Measurements from ENCODE around the gene TUBD1. TPM values are rescaled to one million over a fixed set of nuclear protein-coding genes. Genes with fewer than 3 reads are reported as not detected.

The TUBD1 gene
- total RNA-seq, 4 donors from 2014 or later, result 4.2 to 16.5 (median 8.4) TPM

DNA sequence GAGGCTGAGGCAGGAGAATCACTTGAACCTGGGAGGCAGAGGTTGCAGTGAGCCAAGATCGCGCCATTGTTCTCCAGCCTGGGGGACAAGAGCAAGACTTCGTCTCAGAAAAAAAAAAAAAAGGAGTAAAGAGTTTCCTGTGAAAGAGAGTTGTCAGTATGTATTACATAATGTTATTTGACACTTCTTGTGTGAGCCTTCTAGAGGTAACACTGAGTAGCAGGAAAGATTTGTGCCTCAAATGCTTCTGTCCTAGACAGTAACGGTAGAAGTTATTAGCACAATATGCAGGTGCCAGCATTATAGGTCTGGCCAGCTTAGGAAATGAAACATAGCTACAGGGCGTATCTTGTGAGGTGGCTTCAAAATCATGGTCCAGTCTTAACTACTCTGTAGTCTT is 6.4 kb upstream of the TUBD1 start:
- peaks cover 0 to 47% (median 6%) of the 10 kb centered on the region in 4 donors for H3K4me1 ChIP-seq

DNA sequence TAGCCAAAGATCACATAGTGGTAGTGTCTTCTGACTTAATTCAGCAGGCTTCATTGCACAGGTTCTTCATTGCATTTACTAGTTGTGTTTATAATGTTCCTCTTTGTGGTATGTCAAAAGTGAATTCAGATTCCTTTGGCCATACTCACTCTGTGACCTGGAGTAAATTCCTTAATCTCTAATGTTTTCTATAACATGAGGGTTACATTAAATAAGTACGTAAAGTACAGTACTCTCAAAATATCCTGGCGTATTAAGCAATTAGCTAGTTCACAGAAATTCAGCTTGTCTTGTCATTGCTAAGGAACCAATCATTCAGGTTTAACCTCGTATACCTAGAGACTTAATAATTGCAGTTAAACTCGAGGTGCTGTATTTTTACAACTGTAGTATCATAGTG is 4.3 kb upstream of the TUBD1 start:
- peaks cover 0 to 11% (median 0%) of the 10 kb centered on the region in 3 donors for H3K36me3 ChIP-seq
- H3K27me3 ChIP-seq, result no peaks in the 10 kb centered on the region
- no peaks in the 10 kb centered on the region for H3K9me3 ChIP-seq
- peaks cover 0 to 52% (median 9%) of the 10 kb centered on the region in 4 donors for H3K4me1 ChIP-seq
- DNase-seq (ENCODE audit: low spot score in 2 of 2), result no peak
- H3K27ac ChIP-seq, result no peak overlapping the region
- H3K4me3 ChIP-seq, result no peak overlapping the region
- TF ChIP-seq EP300 (IDR thresholded peaks at IDR 0.05) (no peak), POLR2A (IDR thresholded peaks at IDR 0.05) (no peak)
- TF ChIP-seq, protein P1, sequence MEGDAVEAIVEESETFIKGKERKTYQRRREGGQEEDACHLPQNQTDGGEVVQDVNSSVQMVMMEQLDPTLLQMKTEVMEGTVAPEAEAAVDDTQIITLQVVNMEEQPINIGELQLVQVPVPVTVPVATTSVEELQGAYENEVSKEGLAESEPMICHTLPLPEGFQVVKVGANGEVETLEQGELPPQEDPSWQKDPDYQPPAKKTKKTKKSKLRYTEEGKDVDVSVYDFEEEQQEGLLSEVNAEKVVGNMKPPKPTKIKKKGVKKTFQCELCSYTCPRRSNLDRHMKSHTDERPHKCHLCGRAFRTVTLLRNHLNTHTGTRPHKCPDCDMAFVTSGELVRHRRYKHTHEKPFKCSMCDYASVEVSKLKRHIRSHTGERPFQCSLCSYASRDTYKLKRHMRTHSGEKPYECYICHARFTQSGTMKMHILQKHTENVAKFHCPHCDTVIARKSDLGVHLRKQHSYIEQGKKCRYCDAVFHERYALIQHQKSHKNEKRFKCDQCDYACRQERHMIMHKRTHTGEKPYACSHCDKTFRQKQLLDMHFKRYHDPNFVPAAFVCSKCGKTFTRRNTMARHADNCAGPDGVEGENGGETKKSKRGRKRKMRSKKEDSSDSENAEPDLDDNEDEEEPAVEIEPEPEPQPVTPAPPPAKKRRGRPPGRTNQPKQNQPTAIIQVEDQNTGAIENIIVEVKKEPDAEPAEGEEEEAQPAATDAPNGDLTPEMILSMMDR (IDR thresholded peaks at IDR 0.05), result no peak
- WGBS, 2 donors, result 86 to 89% methylated on average over 4 of the region's 4 CpGs

More for the DNA sequence above, 6.4 kb upstream of the TUBD1 start:
- Histone ChIP-seq H3K27me3 (no peaks in the 10 kb centered on the region), H3K9me3 (no peaks in the 10 kb centered on the region), H3K4me3 (no peak overlapping the region), H3K36me3 (peaks cover 0 to 11% (median 0%) of the 10 kb centered on the region in 3 donors), H3K27ac (no peak overlapping the region)
- WGBS, 2 donors, result 73 to 80% methylated on average over 5 of the region's 5 CpGs
- DNase-seq (ENCODE audit: low spot score in 2 of 2), result no peak
- no peak for TF ChIP-seq POLR2A (IDR thresholded peaks at IDR 0.05)

DNA sequence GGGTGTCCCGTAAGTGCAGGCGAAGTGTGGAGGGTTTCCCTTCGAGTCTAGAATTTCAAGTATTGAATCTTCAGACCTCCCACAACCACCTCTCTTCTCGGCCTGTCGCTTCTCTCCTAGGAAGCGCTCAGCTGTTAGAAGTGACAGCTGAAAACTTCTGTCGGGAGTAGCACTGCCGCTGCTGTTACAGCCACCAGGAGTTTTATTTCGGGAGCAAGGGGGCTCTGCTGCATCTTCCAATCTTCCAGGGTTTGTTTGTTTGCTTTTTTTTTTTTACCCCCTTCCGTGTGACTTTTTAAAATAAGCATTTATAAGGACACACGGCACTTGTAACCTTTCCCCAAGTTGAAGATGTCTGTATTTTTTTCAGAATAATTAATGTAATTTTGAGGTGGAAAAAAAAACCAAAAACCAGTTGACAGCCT is 945 bp upstream of the TUBD1 start:
- Histone ChIP-seq H3K4me3 (peak overlapping the region; percentile 91 to 100 (median 96)), H3K27me3 (no peaks in the 10 kb centered on the region), H3K4me1 (peaks cover 0 to 59% (median 21%) of the 10 kb centered on the region in 4 donors), H3K9me3 (no peaks in the 10 kb centered on the region), H3K36me3 (peaks cover 0 to 21% (median 0%) of the 10 kb centered on the region in 3 donors), H3K27ac (peak overlapping the region; percentile 85 to 97 (median 95))
- TF ChIP-seq EP300 (IDR thresholded peaks at IDR 0.05) (no peak), POLR2A (IDR thresholded peaks at IDR 0.05) (no peak)
- TF ChIP-seq, protein P1 (IDR thresholded peaks at IDR 0.05), result no peak
- DNase-seq (ENCODE audit: low spot score in 2 of 2), result no peak
- WGBS, 2 donors, result 1 to 3% methylated on average over 11 of the region's 11 CpGs

DNA sequence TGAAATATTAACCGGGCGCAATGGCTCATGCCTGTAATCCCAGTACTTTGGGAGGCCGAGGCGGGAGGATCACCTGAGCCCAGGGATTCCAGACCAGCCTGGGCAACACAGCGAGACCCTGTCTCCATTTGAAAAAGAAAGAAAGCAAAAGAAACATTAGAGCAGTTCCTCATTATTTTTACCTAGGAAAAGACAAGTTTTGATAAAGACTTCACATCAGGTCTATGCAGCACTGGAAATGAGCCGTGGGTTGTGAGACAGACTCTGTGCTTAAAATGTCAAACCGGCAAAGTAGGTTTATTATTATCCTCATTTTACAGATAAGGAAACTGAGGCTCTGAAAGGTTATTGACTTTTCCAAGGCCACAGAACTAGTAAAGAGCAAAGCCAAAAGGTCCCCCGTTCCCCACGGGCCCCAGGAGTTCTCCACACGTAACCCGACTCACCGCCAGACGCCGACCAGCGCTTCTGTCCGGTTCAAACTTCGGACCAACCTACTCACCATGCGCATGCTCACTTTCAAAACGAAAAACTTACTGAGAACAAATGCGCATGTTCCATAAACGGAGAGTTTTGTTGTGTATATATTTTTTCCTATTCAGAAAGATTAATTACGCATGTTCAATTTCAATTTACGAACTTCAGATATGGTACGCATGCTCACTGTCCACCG is 356 bp downstream of the TUBD1 start:
- H3K4me3 ChIP-seq, result peak overlapping the region; percentile 91 to 100 (median 96)
- no peak for DNase-seq (ENCODE audit: low spot score in 2 of 2)
- 8% methylated on average over 25 of the region's 25 CpGs for WGBS, 2 donors
- peaks cover 0 to 34% (median 0%) of the 10 kb centered on the region in 3 donors for H3K36me3 ChIP-seq
- peak overlapping the region; percentile 19 to 97 (median 90) for H3K27ac ChIP-seq
- no peaks in the 10 kb centered on the region for H3K9me3 ChIP-seq
- TF ChIP-seq, protein P1 (IDR thresholded peaks at IDR 0.05), result no peak
- TF ChIP-seq EP300 (IDR thresholded peaks at IDR 0.05) (no peak), POLR2A (IDR thresholded peaks at IDR 0.05) (no peak)
- no peaks in the 10 kb centered on the region for H3K27me3 ChIP-seq
- H3K4me1 ChIP-seq, result peaks cover 0 to 49% (median 21%) of the 10 kb centered on the region in 4 donors

DNA sequence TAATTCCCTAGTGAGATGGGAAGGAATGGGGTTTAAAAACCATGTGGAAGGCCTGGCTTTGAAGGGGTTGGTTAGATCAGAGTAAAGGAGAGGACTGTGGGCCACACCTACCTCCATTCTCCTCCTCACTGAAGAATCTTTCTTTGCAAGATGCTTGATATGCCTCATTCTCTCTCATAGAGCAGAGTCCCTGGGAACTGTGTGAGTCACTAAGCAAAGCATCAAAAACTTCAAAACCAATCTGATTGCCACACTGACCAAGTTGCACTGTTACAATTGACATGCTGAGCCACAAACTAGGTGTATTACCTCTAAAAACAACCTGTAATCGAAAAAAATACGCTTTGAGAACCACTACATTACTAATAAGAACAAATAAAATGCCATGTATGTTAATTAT is 2.0 kb downstream of the TUBD1 start:
- WGBS, 2 donors, result 91 to 97% methylated on average over 2 of the region's 2 CpGs
- TF ChIP-seq, protein P1 (IDR thresholded peaks at IDR 0.05), result no peak
- no peak for TF ChIP-seq EP300 (IDR thresholded peaks at IDR 0.05)
- TF ChIP-seq POLR2A (IDR thresholded peaks at IDR 0.05), result no peak
- H3K27ac ChIP-seq, result no peak overlapping the region
- no peaks in the 10 kb centered on the region for H3K27me3 ChIP-seq
- peaks cover 0 to 34% (median 21%) of the 10 kb centered on the region in 4 donors for H3K4me1 ChIP-seq
- no peak for DNase-seq (ENCODE audit: low spot score in 2 of 2)
- H3K36me3 ChIP-seq, result peaks cover 0 to 44% (median 0%) of the 10 kb centered on the region in 3 donors
- H3K9me3 ChIP-seq, result no peaks in the 10 kb centered on the region
- no peak overlapping the region for H3K4me3 ChIP-seq

Measured in tibial nerve (tissue), 4 donors.